ENCODE results near the gene NELFE.
"Not testable (repeated sequence)": the region's sequence is repeated elsewhere in the genome, so short reads cannot be mapped to it uniquely, and the experiment has no call there.

The NELFE gene

GRCh38 chr6:31911826-31912585, 46.8 kb downstream of the NELFE start:
- Mint-ChIP-seq H3K27ac (no peak overlapping the region), H3K36me3 (ENCODE audit: low read depth) (no peaks in the 10 kb centered on the region), H3K4me1 (peaks cover 16% of the 10 kb centered on the region), H3K9me3 (peaks cover 6% of the 10 kb centered on the region), H3K27me3 (ENCODE audit: low read depth, poor library complexity) (peaks cover 6% of the 10 kb centered on the region), H3K4me3 (no peak overlapping the region)
- no peak for DNase-seq
- TF ChIP-seq CTCF (IDR thresholded peaks at IDR 0.05): no peak

GRCh38 chr6:31909298-31909697, 49.5 kb downstream of the NELFE start:
- H3K4me3 Mint-ChIP-seq; H3K27me3 Mint-ChIP-seq (ENCODE audit: low read depth, poor library complexity); H3K36me3 Mint-ChIP-seq (ENCODE audit: low read depth); DNase-seq; H3K27ac Mint-ChIP-seq; H3K9me3 Mint-ChIP-seq: not testable (repeated sequence)
- peaks cover 20% of the 10 kb centered on the region for H3K4me1 Mint-ChIP-seq

- Mint-ChIP-seq H3K4me1 (peaks cover 20% of the 10 kb centered on the region), H3K9me3 (no peaks in the 10 kb centered on the region), H3K27ac (no peak overlapping the region), H3K36me3 (ENCODE audit: low read depth) (no peaks in the 10 kb centered on the region), H3K4me3 (no peak overlapping the region), H3K27me3 (ENCODE audit: low read depth, poor library complexity) (peaks cover 6% of the 10 kb centered on the region)
- no peak for TF ChIP-seq CTCF (IDR thresholded peaks at IDR 0.05)
- no peak for DNase-seq
Observed at GRCh38 chr6:31908791-31909190, 50.0 kb downstream of the NELFE start.

- not testable (repeated sequence) for DNase-seq; H3K36me3 Mint-ChIP-seq (ENCODE audit: low read depth); H3K27me3 Mint-ChIP-seq (ENCODE audit: low read depth, poor library complexity); H3K9me3 Mint-ChIP-seq; H3K4me3 Mint-ChIP-seq; H3K27ac Mint-ChIP-seq
- peaks cover 20% of the 10 kb centered on the region for H3K4me1 Mint-ChIP-seq
Observed at GRCh38 chr6:31908255-31908654, 50.5 kb downstream of the NELFE start.

GRCh38 chr6:31907158-31907813, 51.5 kb downstream of the NELFE start:
- no peak for TF ChIP-seq CTCF (IDR thresholded peaks at IDR 0.05)
- H3K9me3 Mint-ChIP-seq: no peaks in the 10 kb centered on the region
- DNase-seq: no peak
- peaks cover 27% of the 10 kb centered on the region for H3K4me1 Mint-ChIP-seq
- peaks cover 6% of the 10 kb centered on the region for H3K27me3 Mint-ChIP-seq (ENCODE audit: low read depth, poor library complexity)
- no peak overlapping the region for H3K27ac Mint-ChIP-seq
- H3K4me3 Mint-ChIP-seq: no peak overlapping the region
- no peaks in the 10 kb centered on the region for H3K36me3 Mint-ChIP-seq (ENCODE audit: low read depth)

GRCh38 chr6:31906727-31907126, 52.0 kb downstream of the NELFE start:
- DNase-seq: not testable (repeated sequence)

GRCh38 chr6:31906122-31906521, 52.6 kb downstream of the NELFE start:
- Mint-ChIP-seq H3K9me3 (no peaks in the 10 kb centered on the region), H3K4me3 (peak overlapping the region; percentile 57), H3K27me3 (ENCODE audit: low read depth, poor library complexity) (peaks cover 6% of the 10 kb centered on the region), H3K4me1 (peaks cover 23% of the 10 kb centered on the region), H3K36me3 (ENCODE audit: low read depth) (no peaks in the 10 kb centered on the region), H3K27ac (peak overlapping the region; percentile 66)
- TF ChIP-seq CTCF (IDR thresholded peaks at IDR 0.05): no peak
- no peak for DNase-seq

More at GRCh38 chr6:31906727-31907126, 52.0 kb downstream of the NELFE start:
- not testable (repeated sequence) for H3K27ac Mint-ChIP-seq; H3K27me3 Mint-ChIP-seq (ENCODE audit: low read depth, poor library complexity); H3K36me3 Mint-ChIP-seq (ENCODE audit: low read depth); H3K9me3 Mint-ChIP-seq
- peak overlapping the region; percentile 57 for H3K4me3 Mint-ChIP-seq
- H3K4me1 Mint-ChIP-seq: peaks cover 23% of the 10 kb centered on the region
